SH-SY5Y (cell line): ENCODE results near the gene FAM13C.

Source experiments
- GATA2 ChIP-seq: IDR thresholded peaks from 2 replicates; pipeline ENCODE4 v1.6.1; 2011; ENCODE audit warnings: mild to moderate bottlenecking, low read depth, low read length
- GATA3 ChIP-seq: IDR thresholded peaks from 2 replicates; pipeline ENCODE4 v1.6.1; 2011; ENCODE audit warnings: low read depth, mild to moderate bottlenecking, low read length, moderate library complexity

DNA sequence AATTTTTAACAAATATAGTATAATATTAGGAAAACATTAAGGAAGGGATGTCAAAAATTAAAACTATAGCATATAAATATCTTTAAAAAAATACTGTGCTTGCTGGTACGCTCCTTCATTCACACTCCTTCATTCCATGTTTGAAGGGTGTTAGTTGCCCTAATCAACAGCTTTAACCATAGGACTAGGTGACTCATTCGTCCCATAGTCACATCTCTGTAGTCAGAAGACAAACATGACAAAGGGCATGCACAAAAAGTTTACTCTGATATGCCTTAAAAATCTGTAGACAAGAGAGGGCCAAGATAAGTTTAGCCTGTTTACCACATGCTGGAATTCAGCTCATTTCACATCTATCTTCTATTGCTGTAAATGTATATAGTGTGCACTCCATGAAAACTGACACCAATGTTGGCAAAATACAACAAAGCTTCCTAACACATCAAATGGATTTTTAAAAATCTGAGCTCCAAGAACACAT lies 646 bp downstream of the FAM13C start:
- TF ChIP-seq GATA2, result no peak
- TF ChIP-seq GATA3, result no peak
